Measurements from ENCODE around the gene ERCC2.

GRCh38 chr19:45357445-45357783 is 13.0 kb downstream of the ERCC2 start:
- no peak for TF ChIP-seq CTCF (optimal IDR thresholded peaks at IDR 0.05 in 1 of 3, IDR thresholded peaks at IDR 0.05 in 1 of 3, conservative IDR thresholded peaks at IDR 0.05 in 1 of 3; ENCODE audit: extremely low read depth in 1 of 3, insufficient read depth in 2 of 3, low read length in 3 of 3)
- no peak for TF ChIP-seq EZH2 (IDR thresholded peaks at IDR 0.05; ENCODE audit: low read length)

Data from keratinocyte (primary cell).